NCI-H774 (cell line): ENCODE data around the gene UVRAG.
"Not testable (repeated sequence)": the region's sequence is repeated elsewhere in the genome, so short reads cannot be mapped to it uniquely, and the experiment has no call there.

ENCODE experiments used
- DNase-seq: peaks from one replicate; lab custom pipeline; 2025; lab: John Stamatoyannopoulos, UW

Gene UVRAG

DNA sequence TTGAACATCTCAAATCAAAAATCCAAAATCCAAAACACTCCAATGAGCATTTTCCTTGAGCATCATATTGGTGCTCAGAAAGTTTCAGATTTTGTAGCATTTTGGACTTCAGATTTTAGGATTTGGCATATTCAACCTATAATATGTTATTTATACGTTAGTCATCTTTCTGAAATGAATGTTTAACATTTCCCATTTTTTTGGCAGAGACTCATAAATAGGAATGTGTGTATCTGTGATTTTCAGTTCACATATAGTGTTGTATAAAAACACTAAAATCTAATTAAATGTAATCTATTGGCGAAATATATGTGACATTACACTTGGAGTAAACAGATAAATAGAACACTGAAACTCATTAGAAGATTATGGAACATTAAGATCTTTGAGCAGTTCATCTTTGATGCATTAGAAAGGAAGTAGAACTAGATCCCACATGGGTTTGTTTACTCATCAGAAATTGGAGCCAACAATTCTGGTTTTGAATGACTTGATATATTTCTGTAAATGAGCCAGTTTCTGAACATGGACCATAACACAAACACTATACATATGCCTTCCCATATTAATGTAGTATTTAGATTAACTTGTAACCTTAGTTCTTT, 153.1 kb downstream of the UVRAG start:
- no peak for DNase-seq

- no peak for DNase-seq
Measured at GRCh38 chr11:75969626-75970308, 154.8 kb downstream of the UVRAG start.

- not testable (repeated sequence) for DNase-seq
Measured at GRCh38 chr11:75973710-75974109, 158.7 kb downstream of the UVRAG start.

DNA sequence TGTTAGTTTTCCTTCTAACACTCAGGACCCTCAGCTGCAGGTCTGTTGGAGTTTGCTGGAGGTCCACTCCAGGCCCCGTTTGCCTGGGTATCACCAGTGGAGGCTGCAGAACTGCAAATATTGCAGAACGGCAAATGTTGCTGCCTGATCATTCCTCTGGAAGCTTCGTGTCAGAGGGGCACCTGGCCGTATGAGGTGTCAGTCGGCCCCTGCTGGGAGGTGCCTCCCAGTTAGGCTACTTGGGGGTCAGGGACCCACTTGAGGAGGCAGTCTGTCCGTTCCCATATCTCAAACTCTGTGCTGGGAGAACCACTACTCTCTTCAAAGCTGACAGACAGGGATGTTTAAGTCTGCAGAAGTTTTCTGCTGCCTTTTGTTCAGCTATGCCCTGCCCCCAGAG, 164.1 kb downstream of the UVRAG start:
- not testable (repeated sequence) for DNase-seq

DNA sequence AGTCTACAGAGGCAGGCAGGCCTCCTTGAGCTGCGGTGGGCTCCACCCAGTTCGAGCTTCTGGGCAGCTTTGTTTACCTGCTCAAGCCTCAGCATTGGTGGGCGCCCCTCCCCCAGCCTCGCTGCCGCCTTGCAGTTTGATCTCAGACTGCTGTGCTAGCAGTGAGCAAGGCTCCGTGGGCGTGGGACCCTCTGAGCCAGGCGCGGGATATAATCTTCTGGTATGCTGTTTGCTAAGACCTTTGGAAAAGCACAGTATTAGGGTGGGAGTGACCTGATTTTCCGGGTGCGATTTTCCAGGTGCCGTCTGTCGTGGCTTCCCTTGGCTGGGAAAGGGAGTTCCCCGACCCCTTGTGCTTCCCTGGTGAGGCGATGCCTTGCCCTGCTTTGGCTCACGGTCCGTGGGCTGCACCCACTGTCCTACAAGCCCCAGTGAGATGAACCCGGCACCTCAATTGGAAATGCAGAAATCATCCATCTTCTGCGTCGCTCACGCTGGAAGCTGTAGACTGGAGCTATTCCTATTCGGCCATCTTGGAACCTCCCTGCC, 164.5 kb downstream of the UVRAG start:
- not testable (repeated sequence) for DNase-seq

GRCh38 chr11:75980031-75980430, 165.0 kb downstream of the UVRAG start:
- no peak for DNase-seq

DNA sequence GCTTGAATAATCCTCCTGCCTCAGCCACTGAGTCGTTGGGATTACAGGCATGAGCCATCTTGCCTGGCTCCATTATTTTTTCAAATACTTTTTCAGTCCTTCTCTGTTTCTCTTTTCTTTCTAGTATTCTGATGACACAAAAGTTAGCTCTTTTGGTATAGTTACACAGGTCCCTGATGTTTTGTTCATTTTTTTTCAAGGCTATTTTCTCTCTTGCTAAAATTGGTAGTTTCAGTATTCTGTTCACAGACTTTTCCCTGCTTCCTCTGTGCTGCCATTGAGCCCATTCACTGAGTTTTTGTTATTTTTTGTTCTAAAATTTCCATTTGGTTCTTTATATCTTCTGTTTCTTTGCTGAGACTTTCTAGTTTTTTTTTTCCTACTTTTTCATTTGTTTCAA, 166.5 kb downstream of the UVRAG start:
- no peak for DNase-seq

DNA sequence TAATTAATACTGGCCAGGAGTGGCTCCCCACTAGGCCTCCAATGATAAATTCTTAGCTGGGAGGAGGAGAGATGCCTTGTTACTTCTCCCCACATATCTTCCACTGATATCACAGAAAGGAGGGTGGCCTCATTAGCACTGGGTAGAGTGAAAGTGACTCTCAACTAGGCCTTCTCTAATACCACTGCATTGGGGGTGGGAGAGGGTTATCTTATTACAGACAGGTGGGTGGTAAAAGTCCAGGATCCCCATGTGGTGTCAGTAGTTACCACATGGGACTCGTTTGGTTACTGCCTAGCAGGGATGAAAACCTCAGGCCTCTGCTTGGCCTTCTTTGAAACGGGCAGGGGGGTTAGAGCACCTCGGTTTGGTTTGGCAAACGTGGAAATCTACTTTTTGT, 167.3 kb downstream of the UVRAG start:
- DNase-seq = no peak

DNA sequence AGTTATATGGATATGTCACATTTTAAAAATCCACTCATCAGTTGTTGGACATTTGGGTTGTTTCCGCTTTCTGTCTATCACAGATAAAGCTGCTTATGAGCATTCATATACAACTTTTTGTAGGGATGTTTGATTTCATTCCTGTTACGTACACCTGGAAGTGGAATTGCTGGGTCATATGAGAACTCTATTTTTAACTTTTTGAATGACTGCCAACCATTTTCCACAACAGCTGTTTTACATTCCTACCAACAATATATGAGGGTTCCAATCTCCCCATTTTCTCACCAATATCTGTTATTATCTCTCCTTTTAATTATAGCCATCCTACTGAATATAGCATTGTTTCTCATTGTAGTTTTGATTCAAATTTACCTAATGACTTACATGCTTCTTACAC, 172.0 kb downstream of the UVRAG start:
- no peak for DNase-seq

- DNase-seq = no peak
Measured at GRCh38 chr11:75993126-75993525, 178.1 kb downstream of the UVRAG start.

DNA sequence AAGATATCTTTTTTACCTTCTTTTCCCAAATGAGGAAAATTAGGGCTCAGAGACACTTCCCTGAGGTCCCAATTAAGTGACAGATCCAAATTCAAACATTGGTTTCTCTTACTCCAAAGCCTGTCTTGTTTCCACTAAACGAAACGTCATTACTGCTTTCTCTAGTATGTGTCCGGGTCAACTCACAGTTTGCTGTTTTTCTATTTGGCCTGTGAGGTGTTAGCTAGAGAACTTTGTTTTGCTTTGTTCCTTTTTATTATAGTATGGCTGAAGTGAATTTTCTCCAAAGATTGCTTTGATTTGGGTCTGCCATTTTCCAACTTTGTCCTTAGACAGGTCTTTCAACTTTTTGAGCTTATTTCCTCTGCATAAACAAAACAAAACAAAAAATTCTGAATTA, 179.6 kb downstream of the UVRAG start:
- DNase-seq = no peak

DNA sequence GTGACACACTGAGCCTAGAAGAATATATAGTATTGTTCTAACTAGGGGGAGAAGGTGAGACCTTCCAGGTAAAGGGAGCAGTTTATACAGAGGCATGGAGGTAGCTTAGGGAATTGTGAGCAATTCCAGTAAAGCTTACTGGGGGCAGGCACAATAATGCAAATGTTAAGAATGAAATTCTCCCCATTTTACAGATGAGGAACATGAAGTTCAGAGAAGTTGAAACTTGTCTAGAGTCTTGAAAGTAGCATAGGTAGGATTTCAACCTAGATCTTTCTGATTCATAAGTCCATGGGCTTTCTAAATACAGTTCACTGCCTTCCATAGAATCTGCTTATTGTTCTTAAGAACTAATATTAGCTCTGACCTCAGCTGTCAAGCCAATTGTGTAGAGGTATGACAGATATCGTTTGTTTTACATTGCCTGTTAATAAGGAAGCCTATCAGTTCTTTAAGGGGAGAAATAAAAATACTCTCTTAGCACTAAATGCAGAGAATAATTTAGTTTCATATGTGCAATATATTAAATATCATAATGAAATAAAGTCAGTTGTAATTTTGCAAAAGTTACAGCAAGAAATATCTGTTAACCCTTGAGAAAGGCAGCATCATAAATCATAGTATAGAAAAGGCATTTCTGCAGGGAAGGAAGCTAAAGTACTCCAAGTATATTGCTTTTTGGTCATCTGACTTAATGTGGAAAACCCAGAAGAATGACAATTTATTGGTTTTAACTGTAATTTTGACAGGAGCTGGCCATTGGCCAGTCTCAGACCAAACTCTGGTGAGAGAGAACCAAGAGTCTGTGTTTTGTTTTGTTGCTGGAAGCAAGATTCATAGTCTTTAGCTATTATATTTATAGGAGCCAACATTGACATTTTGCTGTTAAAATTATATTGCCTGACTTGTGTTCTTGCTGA, 181.8 kb downstream of the UVRAG start:
- no peak for DNase-seq

GRCh38 chr11:76004400-76004799, 189.4 kb downstream of the UVRAG start:
- no peak for DNase-seq

DNA sequence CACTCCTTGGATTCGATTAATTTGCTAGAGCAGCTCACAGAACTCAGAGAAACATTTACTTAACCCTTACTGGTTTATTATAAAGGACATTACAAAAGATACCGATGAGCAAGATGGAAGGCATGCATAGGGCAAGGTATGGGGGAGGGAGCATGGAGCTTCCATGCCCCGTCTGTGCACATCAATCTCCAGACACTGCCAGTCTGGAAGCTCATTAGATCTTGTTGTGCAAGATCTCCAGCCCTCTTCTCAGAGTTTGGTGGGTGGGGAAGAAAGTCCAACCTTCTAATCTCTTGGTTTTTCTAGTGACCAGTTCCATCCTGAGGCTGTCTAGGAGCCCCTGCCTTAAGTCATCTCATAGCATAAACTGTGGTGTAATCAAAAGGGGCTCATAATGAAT, 190.7 kb downstream of the UVRAG start:
- no peak for DNase-seq

DNA sequence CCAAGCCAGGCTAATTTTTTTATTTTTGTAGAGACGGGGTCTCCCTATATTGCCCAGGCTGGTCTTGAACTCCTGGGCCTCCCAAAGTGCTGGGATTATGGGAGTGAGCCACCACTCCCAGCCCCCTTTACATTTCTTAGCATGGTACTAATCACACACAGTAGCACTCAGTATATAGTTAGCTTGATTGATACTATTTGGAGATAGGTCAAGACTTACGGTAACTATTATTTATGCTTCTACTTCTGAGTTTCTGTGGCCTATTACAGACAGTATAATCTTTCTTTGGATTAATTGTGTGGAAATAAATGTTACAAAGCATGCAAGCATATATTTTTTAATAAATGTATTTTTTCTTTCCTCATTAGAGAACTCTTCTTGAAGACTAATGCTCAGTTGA, 192.2 kb downstream of the UVRAG start:
- DNase-seq = no peak

DNA sequence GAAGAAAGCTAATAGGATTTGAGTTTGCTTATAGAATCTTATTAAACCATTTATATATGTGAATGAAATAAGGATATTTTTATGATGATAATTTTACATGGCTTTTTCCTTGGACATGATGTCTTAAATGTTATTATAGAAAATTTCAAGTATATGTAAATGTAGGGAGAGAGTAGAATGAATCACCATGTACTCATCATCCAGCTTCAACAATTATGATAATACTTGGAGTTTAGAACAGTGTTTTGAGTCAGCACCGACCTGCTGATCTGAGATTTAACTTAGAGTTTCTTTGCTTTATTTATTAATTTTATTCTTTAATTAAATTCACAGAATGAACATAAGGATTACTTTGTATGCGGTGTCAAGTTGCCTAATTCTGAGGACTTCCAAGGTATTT, 193.5 kb downstream of the UVRAG start:
- no peak for DNase-seq

DNA sequence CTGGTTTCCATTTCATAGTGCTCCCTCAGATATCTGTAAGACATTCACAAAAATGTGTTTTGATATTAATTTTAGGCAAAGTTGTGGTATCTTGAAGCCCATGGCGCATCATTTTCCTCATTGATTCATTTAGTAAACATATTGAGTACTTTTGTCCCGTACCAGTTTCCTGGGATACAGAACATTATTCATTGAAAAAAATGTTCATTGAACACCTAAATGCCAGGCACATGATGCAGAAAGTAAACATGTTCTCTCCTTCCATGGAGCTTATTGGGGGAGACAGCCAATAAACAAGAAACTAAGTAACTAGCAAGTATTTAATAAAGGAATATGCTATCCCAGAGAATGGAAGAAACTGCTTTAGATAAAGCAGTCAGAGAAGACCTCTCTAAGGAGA, 195.0 kb downstream of the UVRAG start:
- DNase-seq = no peak

DNA sequence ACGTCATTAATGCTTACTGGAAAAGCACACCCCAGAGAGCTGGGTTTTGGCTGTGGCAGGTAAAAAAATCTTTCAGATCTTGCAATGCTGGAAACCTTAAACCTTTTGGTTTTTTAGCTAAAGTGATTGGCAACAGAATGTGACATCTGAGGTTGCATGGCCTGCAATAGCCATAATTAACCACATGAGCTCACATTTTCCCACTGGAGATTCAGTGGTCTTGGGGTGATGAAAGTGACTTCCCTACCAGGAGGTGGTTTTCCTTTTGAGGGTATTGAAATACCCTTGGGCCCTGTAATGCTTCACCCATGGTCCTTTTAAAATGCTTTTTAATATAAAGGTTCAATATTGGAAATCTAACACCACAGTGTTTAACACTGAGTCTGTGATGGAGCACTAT, 198.5 kb downstream of the UVRAG start:
- no peak for DNase-seq

GRCh38 chr11:76023236-76024068, 208.4 kb downstream of the UVRAG start:
- DNase-seq = no peak

GRCh38 chr11:76025068-76025467, 210.1 kb downstream of the UVRAG start:
- no peak for DNase-seq

DNA sequence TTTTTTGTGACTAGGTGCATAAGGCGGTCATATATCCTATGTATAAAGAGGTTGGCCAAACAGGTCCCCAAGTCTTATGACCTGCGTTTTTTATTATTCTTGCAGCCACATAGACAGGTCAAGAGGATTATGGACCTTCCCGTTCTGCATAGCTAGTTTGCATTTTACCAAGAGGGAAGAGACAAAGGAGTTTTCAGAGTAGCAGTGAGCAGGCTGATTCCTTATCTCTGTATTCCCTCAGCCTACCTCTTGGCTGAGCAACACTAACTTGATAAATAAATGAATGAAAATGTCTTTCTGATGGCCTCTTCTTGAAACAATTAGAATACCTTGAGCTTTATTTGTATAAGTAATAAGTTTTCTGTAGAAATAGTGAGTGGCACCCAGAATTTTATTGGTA, 210.8 kb downstream of the UVRAG start:
- no peak for DNase-seq

DNA sequence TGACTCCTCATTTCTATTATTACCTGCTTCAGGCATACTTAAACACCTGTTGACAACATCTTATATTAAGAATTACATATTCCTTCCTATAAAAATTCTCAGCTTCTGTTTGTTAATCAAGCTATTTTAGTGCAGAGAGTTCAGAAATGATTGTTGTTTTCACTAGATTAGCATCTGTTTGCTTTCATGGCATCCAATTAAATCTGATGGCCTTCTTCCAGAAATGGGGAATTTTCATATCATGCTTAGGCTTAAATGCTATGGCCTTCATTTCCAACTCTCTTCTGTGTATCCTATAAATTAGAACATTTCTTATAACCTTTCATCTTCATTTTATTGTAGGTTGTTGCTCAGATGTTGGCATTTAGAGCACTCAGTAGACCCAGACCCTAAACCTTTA, 211.3 kb downstream of the UVRAG start:
- DNase-seq = no peak
